Measurements from ENCODE around the gene CTPS1.

The CTPS1 gene

DNA sequence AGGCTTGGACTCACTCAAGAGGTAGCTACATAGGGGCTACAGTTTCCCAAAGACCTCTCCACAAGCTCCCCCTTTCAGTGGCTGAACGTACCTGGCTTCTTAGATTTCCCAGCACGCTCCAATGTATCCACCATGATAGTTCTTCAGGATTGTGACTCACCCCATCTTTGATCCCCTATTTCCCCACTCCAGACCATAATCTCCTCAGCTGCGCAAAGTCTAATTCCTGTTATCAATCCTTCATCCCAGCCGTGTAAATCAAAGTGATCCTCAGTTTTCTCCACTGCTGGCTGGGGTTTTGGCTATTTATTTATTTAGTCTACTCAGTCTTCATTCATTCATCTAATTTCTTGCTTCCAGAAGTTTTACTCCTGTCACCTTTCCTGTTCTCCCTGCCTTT lies 13.1 kb upstream of the CTPS1 start:
- no peak for DNase-seq (ENCODE audit: low read depth)

DNA sequence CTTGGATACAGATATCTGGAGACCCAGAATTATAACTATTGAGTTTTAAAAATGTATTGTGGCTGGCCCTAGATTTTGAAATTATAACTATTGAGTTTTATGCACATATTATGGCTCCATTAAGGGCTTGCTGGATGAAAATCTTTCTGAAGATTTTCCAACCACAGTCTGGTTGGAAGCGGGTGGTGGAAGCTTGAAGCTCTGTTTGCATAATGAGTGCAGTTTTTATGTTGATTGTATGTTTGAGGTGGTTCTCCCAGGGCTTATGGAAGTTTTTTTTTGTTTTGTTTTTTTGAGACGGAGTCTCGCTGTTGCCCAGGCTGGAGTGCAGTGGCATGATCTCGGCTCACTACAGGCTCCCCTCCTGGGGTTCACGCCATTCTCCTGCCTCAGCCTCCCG lies 10.1 kb upstream of the CTPS1 start:
- DNase-seq (ENCODE audit: low read depth) = no peak

DNA sequence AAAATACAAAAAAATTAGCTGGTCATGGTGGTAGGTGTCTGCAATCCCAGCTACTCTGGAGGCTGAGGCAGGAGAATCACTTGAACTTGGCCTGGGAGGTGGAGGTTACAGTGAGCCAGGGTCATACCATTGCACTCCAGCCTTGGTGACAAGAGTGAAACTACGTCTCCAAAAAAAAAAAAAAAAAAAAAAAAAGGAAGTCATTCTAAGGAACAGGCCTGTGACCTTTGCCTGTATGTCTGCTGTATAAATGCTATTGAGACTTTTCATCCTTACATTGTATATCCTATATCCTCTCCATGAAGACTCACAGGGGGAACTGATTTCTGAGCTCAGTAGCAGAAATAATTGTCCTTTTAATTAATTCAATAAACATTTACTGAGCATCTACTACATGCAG lies 7.5 kb upstream of the CTPS1 start:
- no peak for DNase-seq (ENCODE audit: low read depth)

DNA sequence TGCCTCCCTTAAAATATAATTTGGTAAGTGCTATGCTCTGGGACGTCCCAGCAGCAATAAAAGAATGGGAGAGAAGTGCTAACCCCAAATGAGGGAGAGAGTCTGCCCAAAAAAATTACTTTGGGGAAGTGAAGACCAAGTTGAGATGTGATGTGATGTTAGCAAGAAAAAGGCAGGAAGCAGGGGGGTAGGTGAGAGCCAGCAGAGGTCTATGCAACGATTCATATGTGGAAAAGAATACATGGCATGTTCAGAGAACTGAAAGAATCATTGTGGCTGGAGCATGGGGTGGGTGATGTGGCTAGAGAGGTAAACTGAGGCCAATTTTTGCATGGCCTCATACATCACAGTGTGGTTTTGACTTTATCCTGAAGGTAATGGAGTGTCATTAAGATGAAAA lies 5.6 kb upstream of the CTPS1 start:
- no peak for DNase-seq (ENCODE audit: low read depth)

DNA sequence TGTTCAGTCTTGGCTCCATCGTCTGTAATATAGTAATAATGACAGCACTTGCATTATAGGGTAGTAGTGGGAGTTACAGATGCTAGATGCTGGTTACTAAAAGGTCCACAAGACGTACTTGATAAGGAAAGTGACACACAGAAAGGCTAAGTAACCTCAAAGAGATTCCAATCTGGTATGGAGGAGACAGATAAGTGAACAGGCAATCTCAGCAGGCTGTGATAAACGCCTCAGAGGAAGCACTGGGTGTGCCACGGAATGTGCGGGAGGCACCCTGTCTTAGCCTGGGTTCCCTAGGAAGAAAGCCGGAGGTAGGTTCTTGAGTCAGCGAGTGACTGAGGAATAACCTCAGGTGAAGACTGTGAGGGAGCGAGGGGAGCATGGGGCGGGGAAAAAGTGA lies 4.6 kb upstream of the CTPS1 start:
- DNase-seq (ENCODE audit: low read depth) = no peak

DNA sequence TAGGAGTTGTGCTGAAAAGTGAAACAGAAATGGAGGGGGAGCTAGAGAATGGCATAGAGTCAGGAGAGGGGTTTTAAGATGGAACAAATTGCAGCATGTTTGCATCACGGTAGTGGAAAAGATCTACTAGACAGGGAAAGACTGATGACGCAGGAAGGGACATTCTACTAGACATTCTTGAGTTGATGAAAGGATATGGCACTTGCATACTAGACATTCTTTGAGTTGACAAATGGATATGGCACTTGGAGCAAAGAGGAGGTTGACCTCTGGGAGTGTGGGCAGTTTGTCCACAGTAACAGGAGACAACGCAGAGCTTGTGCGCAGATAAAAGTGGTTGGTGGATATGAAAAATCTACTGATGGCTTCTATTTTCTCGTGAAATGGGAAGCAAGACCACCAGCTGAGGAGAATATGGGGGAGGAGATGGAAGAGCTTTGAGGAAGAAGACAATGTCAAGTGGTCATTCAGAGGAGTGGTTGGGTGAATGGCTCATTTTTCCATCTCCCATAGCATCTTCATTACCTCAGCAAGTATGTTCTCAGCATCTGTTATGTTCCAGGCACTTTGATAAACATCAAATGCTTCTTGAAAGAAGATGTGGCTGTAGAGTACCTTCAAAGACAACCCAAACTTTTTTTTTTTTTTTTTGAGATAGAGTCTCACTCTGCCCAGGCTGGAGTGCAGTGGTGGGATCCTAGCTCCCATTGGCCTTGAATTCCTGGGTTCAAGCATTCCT lies 2.4 kb upstream of the CTPS1 start:
- peak; percentile 84 for DNase-seq (ENCODE audit: low read depth)

DNA sequence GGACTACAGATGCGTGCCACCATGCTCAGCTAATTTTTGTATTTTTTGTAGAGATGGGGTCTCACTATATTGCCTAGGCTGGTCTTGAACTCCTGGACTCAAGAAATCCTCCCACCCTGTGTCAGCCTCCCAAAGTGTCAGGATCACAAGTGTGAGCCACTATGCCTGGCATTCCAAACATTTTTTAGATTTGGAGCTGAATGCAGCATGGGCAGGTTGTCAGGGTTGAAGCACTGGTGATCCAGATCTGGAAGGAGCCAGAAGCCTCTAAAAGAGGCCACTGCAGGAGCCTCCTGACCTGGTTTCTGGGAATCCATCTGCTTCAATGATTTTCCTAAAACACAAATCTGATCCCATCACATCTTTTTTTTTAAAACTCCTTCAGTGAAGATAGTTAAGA lies 1.8 kb upstream of the CTPS1 start:
- DNase-seq (ENCODE audit: low read depth) = no peak

DNA sequence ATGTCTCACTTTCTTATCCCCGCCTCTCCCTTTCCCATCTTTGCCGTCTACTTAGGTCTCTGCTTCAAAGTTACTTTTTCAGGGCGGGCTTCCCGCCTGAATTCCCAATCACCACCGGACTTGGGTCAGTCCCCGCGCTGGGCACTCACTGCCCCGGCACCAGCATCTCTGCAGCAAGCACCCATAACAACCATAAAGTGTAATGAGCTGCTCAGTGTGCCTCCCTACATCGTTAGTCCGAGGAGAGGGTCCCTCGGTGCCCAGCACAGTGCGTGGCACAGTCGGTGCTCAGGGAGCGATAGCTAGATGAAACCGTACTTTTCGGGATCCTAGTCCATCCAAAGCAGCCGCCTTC lies 633 bp upstream of the CTPS1 start:
- no peak for DNase-seq (ENCODE audit: low read depth)

DNA sequence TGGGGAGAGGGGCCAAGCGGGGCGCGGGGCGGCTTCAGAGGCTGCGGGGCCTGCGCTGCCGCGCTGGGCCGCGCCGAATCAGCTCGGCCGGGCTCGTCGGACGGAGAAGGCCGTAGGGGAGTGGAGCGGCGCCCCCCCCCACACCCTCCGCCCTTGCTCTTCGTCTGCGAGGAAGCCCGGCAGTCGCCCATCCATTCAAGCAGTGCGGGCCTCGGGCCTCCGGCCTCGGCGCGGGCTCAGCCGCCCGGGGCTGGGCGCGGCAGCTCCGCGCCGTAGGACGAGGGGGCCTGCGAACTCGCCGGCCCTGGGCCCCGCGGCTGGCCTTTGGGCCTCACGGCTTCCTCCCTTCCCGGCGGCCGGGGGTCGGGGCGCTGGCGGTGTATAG lies 564 bp downstream of the CTPS1 start:
- DNase-seq (ENCODE audit: low read depth) = no peak

DNA sequence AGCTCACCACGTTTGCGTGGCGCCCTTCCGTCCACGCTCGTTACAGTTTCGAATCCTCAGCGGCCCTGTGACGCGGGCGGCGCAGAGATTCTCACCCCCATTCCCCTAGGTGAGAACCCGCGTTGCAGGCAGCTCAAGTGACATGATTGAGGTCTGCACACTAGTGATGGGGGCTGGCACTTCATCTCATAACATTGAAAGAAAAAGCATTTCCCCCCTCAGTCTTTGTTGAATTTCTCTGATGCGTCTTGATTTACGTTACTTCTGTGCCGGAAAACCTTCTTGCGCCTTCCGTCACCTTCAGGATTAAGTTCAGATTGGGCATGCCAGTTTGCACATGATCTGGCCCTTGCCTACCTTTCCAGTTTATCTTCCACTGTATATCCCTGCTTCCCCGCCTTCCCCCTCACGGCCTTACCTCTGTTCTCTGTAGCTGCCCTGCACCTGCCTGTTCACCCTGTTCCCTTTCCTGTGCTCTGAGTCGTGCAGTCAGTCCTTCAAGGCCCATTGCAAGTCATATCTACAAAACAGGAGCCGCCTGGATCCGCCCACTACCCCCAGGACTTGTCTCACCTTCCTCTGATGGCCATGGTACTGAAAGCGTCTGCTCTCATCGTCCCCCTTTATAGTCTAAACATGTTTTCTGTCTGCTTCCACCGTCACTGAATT lies 1.1 kb downstream of the CTPS1 start:
- DNase-seq (ENCODE audit: low read depth) = peak; percentile 64

DNA sequence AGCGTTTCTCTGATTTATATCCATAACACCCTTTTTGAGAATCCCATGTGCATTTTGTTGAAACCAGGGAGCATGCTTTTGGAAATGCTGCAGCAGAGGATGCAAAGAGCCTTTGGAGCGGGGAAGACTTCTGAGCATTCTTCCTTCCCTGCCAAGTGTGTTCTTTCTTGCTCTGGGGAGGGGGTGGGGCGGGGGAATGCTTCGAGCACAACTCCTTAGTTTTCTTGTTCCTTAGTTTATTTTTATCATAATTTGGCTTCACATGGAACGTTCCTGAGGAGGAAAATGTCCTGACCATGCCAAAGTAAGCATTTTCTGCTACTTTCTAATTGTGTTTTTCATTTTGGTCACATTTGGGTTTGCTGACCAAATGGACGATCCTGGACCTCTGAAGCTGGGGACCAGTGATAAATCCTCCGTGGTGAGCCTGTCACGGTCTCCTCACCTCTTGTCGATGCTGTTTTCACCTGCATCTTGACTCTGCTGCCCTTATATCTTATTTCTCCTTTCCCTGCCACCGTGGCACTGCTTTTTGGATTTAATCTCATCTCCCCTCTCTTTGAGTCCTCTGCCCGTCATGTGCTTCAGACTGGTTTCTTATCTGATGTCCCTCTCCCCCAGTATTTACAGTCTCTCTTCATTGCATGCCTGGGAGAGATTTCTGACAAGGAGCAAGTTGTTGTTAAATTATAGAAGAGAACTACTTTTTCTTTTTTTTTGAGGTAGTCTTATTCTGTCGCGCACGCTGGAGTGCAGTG lies 2.4 kb downstream of the CTPS1 start:
- peak; percentile 34 for DNase-seq (ENCODE audit: low read depth)

DNA sequence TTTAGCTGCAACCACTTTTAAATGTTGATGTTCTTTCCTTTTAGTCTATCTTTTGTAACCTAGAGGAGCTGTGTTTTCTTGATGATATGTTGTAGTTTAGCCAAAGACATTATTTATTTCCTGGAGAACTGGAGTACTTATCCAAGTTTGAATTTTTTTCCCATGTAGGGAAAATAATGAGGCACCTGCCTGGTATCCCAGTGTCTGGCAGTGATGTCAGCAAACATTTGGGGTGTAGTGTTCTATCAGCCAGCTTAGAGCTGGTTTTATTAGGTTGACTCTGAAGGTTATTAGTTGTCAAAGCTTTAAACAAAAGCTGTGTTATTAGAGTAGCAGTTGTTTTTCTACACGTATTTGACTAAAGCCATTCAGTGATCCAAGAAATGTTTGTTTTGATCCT lies 3.2 kb downstream of the CTPS1 start:
- DNase-seq (ENCODE audit: low read depth) = no peak

DNA sequence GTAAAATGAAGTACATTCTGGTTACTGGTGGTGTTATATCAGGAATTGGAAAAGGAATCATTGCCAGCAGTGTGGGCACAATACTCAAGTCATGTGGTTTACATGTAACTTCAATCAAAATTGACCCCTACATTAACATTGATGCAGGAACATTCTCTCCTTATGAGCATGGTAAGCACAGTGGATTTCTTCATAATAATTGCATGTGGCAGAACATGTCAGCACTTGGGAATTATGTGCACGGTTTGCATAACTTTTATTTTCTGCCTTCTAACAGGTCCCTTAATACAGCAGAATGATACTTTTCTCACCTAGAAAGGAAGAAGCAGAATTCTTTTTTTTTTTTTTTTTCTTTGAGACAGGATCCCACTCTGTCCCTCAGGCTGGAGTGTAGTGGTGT lies 3.8 kb downstream of the CTPS1 start:
- no peak for DNase-seq (ENCODE audit: low read depth)

DNA sequence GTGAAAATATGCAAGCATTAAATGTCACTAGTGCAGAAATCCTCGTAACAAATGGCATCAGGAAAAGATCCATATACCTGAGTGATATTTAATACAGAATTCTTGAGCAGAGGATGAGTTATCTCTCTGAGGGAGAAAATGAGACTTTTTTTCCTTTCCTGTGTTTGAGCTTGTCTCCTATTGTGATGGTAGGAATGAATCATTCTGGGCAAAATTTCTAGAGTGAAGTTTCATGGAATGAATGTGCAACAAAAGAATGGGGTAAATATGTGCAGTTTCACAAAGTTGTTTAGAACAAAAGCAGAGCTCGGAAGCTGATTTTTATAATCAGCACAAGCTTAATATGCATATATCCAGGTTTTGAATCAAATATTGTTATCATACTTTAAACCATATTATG lies 4.6 kb downstream of the CTPS1 start:
- DNase-seq (ENCODE audit: low read depth) = peak; percentile 66

DNA sequence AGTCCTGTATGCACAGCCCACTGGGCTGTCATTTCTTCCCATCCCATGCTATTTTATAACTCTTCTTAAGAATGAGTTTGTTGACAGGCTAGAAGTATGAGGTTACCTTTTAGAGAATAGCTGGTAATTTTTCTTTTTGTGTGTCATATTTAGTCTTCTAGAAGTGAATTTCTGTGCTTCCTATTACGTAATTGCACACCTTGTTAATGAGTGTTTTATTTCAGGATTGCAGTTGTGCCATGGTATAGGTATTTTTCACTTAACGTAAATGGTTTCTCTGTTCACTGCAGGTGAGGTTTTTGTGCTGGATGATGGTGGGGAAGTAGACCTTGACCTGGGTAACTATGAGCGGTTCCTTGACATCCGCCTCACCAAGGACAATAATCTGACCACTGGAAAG lies 5.0 kb downstream of the CTPS1 start:
- no peak for DNase-seq (ENCODE audit: low read depth)

DNA sequence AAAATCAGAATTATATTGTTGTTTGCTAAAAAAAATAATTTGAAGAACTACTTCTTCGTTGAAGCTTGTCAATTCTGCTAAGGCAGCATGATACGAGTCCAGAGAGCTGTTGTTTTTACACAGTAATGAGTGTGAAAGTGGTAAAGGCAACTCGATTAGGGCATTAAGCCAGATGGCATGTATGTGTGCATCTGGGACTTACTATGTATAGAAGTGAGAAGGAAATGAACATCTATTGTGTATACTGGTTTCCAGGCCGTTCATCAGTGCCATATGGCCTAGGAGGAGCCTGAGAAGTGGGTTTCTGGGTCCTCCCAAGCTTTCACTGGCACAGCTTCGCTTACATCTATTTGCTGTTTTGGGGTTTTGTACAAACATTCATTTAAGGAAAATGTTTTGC lies 5.7 kb downstream of the CTPS1 start:
- no peak for DNase-seq (ENCODE audit: low read depth)

DNA sequence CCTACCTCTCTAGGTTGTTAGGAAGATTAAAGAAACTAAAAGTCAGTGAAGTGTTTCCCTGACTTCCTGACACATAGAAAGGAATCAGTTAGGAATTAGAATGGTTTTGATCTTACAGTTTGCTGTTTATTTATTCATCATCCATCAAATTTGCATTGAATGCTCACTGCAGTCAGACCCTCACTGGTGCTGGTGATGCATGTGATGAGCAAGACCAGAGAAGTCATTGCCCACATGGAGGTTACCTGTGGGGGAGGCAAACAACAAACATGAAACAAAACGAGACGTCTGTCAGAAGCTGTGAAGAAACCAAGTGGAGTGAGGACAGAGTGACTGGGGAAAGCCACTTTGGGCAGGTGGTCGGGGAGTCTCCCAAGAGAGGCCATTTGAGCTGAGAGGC lies 6.4 kb downstream of the CTPS1 start:
- no peak for DNase-seq (ENCODE audit: low read depth)

DNA sequence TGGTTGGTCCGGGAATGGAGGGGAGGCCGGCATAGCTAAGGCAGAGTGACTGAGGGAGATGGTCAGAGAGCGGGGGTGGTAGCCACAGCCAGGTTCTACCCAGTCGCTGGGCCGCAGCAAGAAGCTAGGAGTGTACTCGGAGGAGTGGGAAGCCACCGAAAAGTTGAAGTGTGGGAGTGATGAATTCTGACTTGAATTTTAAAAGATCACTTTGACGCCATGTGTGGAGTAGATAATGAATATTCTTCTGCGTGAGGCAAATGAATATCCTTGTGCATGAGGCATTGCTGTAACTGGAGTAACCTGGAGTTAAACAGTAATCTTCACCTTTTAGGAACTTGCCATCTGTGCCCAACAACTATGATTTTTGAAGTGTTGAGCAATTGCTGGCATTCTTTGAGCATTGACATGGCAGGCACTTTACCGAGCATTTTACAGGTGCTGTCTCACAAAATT lies 6.9 kb downstream of the CTPS1 start:
- no peak for DNase-seq (ENCODE audit: low read depth)

DNA sequence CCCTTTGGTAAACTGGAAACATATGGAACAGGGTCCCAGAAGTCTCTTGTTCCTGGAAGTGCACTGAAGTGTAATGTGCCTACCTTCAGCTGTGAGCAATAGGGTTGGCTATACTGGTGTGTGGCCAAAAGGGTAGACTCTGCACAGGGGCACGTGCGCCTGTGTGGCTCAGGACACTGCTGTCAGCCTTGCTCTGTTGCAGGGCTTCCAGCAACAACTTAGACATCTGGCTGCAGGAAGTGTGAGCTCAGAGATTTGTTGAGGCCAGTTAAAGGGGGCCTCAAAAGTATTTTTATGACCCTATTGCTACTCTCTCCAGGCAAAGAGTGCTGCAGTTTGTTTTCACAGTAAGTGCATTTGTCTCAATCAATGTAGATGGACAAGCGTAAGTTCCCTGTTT lies 7.5 kb downstream of the CTPS1 start:
- DNase-seq (ENCODE audit: low read depth) = no peak

DNA sequence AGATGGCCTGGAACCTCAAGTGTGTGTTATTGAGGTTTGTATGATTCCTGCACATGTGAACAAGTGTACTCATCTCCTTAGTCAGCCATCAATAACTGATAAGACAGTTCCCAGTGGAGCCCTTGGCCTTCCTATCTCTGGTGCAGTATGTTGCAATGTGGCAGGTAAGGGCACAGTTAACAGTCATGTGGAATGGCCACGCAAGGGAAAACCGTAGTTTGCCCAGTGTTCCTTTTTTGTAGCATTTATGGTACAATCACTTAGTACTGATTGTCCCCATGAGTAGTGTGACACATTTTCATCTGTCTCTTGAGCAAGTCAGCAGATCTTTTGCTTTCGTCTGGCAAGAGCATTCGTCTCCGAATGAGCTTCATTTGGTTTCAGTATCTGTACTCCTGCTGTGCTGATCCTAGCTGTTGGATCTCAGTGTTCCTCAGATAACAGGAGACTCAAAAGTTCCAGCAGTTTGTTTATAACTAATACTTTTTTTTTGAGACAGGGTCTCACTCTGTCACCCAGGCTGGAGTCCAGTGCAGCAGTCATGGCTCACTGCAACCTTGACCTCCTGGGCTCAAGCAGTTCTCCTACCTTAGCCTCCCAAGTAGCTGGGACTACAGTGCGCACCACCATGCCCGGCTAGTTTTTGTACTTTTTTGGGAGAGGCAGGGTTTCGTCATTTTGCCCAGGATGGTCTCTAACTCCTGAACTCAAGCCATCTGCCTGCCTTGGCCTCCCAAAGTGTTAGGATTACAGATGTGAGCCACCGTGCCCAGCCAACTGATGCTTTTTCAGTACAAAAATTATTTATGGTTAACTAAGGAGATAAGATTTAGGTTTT lies 8.2 kb downstream of the CTPS1 start:
- no peak for DNase-seq (ENCODE audit: low read depth)

DNA sequence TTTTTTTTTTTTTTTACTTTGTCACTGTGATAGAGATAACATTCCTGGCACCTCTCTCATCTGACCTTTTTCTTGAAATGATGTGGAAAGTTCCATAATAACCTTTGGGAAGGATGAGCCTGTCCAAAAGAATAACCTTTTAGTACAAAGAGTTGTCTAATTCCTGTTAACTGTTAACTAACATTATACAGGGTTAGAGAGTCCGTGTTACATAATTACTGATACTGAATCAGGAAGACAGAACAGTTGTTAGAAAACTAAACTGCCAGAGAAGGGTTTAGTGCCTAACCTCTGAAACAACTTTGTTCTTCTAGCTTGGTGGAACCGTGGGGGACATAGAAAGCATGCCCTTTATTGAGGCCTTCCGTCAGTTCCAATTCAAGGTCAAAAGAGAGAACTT lies 8.8 kb downstream of the CTPS1 start:
- no peak for DNase-seq (ENCODE audit: low read depth)

DNA sequence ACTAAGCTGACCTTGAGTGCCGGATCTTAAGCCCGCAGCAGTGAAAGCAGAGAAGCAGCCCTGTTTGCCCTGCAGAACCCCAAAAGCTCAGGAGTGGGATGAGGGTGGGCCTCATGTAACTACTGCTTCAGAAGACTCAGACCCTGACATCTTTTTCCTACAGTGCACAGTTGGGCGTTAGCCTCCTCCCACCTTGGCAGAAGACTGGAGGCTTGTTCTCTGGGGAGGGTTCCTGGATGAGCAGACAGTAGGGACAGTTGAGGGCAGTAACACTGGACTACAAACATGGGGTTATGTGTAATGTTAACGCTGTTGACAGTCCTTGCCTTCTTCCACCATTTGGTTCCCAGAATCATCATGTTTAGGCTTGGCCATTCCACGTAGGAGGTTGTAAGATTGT lies 9.6 kb downstream of the CTPS1 start:
- no peak for DNase-seq (ENCODE audit: low read depth)

DNA sequence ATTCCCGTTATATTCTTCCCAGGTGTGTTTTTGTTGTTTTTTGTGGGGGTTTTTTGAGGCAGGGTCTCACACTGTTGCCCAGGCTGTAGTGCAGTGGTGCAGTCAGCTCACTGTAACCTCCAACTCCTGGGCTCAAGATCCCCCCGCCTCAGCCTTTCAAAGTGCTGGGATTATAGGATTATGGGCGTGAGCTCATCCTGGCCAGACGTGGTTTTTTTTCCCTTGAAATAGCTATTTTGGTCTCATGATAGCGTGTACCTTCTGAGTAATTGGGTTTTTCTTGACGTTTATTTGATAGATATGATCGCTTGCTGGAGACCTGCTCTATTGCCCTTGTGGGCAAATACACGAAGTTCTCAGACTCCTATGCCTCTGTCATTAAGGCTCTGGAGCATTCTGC lies 17.6 kb downstream of the CTPS1 start:
- DNase-seq (ENCODE audit: low read depth) = no peak

Measured in iris pigment epithelial cell (primary cell).